ENCODE results near the gene PTPRM.

DNA sequence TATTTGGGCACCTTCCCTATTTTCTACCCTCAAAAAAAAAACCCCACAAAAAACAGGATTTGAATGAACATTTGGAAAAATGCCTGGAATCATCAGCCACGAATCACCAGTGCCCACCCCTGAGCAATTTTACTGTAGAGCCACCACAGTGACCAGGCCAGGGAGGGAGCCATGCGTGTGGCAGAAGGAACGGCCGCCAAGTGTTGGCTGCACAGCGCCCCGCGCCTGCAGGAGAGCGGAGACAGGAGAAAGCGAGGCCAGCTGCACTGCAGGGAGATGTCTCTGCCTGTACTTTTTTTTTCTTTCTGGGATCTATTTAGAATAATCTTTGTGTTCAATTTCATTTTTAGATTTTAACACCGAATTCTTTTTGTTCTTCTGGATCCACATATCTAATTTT, 772.8 kb downstream of the PTPRM start:
- TF ChIP-seq, protein P1, sequence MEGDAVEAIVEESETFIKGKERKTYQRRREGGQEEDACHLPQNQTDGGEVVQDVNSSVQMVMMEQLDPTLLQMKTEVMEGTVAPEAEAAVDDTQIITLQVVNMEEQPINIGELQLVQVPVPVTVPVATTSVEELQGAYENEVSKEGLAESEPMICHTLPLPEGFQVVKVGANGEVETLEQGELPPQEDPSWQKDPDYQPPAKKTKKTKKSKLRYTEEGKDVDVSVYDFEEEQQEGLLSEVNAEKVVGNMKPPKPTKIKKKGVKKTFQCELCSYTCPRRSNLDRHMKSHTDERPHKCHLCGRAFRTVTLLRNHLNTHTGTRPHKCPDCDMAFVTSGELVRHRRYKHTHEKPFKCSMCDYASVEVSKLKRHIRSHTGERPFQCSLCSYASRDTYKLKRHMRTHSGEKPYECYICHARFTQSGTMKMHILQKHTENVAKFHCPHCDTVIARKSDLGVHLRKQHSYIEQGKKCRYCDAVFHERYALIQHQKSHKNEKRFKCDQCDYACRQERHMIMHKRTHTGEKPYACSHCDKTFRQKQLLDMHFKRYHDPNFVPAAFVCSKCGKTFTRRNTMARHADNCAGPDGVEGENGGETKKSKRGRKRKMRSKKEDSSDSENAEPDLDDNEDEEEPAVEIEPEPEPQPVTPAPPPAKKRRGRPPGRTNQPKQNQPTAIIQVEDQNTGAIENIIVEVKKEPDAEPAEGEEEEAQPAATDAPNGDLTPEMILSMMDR (IDR thresholded peaks at IDR 0.05): no peak
- TF ChIP-seq MYC (IDR thresholded peaks at IDR 0.05; ENCODE audit: borderline replicate concordance, low read length) (no peak), POLR2A (IDR thresholded peaks at IDR 0.05; ENCODE audit: low read length) (no peak), EP300 (IDR thresholded peaks at IDR 0.05) (no peak), NPAS2 (CRISPR knock-in tag; IDR thresholded peaks at IDR 0.05; ENCODE audit: borderline replicate concordance) (no peak)
